Fibroblast of skin of back (primary cell): Measurements from ENCODE around the gene CPNE9.
A peak's percentile ranks its signal among the peaks of the same experiment; 100 is the strongest.
"Not testable (repeated sequence)": the region's sequence is repeated elsewhere in the genome, so short reads cannot be mapped to it uniquely, and the experiment has no call there.

ENCODE experiments used
- DNase-seq: peaks from one replicate; pipeline ENCODE4 v3.0.0-alpha.2; 2013

Gene CPNE9

GRCh38 chr3:9749645-9750555, 46.3 kb downstream of the CPNE9 start, which contains the start of gene OGG1:
OGG1 (plus strand) TSS chr3:9749952; CDS start chr3:9750287, 335 bp downstream.
- DNase-seq = peak; percentile 99

GRCh38 chr3:9750556-9751411, 47.2 kb downstream of the CPNE9 start:
- DNase-seq = no peak

DNA sequence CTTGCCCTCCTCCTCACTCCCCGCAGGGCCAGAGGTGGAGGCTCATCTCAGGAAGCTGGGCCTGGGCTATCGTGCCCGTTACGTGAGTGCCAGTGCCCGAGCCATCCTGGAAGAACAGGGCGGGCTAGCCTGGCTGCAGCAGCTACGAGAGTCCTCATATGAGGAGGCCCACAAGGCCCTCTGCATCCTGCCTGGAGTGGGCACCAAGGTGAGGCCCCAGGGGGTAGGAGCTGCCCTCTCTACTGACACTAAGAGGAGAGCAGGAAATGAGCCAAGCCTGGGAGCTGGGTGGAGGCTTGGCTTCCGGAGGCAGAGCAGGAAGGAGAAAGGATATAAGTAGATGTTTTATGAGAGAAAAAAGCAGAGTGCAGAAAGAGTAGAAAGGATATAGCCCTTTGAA, 51.0 kb downstream of the CPNE9 start:
- no peak for DNase-seq

DNA sequence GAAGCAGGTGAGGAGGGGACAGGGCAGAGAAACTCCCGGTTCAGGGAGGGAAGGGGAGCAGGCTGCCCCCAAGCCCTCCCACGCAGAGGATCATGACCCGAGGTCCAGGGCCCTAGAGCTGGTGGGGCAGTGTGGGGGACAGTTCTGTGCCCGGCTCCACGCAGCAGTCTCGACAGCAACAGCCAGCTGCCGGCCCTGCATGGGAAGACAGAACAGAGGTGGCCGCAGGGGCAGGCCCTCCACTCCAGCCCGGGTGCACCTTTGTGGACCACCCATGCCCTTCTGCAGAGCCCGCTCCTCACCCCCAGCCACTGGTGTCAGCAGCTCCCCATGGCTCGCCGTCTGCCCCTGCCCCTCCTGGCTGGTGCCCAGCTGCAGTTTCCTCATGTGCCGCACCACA, 53.8 kb downstream of the CPNE9 start:
- DNase-seq = no peak

- no peak for DNase-seq
Observed at GRCh38 chr3:9760779-9761505, 57.3 kb downstream of the CPNE9 start.

- DNase-seq = no peak
Observed at GRCh38 chr3:9761919-9762318, 58.3 kb downstream of the CPNE9 start.

GRCh38 chr3:9762871-9763270, 59.2 kb downstream of the CPNE9 start:
- no peak for DNase-seq

- no peak for DNase-seq
Observed at GRCh38 chr3:9765865-9766264, 62.2 kb downstream of the CPNE9 start.

GRCh38 chr3:9767418-9767817, 63.8 kb downstream of the CPNE9 start:
- no peak for DNase-seq

DNA sequence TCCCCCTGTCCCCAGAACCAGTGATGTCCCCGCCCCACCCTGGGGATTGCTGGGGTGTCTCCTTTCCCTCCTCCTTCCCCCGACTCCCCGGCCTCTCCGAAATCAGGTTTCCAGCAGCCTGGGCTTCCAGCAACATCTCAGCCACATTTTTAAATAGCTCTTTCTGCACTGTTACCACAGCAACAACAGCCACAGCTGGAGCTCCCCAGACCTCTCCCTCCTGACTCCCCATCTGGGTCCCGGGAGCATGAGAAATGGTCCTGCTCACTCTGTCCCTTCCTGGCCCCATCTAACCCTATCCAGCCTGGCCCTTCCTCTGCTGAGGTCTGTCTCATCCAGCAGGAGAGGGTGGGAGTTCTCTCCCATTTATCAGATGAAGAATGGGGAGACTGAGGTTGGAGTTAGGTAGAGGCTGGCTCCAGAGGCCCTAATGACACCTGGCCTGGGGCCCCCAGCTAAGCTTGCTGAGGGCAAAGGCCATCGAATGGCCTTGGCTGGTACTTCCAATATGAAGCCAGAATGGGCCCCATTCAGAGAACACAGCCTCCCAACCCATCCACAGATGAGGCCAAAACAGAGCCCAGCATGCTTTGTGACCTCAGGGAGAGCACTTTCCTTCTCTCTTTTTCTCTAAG, 64.6 kb downstream of the CPNE9 start:
- no peak for DNase-seq

GRCh38 chr3:9769012-9769411, 65.4 kb downstream of the CPNE9 start:
- DNase-seq = no peak

DNA sequence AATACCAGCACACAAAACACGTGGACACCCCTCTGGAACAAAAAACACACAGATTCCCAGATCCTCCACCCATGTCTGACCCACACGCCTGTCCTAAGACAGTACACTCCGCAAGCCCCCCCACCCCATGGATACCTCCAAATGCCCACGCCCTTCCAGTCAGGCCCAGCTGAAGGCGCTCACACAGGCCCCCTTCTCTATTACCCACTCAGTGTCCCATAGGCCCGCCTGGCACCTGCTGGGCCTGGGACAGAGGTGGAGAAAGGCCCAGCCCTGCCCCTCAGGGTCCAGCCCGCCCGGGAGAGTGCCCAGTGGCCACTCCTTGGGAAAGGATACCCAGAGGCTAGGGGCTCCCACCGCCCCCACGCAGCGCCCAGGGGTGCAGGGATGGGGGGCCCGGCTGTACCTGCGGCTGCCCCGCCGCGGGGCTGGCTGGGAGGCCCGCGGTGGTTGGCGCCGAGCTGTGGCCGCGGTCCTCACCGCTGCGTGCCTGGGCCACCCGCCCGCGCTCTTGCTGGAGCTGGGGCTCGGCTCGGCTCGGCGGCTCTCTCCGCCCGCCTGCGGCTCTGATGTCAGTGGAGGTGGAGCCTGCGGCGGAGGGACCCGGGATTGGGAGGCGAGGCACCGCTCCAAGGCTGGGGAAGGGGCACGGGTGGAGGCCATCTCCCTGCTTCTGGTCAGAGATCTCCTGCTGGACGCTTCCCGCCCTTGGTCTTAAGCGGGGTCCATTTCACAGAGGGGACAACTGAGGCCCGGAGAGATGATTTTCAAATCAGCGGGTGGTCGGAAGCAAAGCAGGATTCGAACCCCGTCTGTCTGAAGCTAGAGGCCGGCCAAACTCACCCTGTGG, 66.0 kb downstream of the CPNE9 start, which contains the start of gene CAMK1:
CAMK1 (minus strand) TSS at position 522 of the 850 bp plus-strand sequence. CDS start 2,198 bp downstream, outside the sequence.
- DNase-seq = peak; percentile 76

DNA sequence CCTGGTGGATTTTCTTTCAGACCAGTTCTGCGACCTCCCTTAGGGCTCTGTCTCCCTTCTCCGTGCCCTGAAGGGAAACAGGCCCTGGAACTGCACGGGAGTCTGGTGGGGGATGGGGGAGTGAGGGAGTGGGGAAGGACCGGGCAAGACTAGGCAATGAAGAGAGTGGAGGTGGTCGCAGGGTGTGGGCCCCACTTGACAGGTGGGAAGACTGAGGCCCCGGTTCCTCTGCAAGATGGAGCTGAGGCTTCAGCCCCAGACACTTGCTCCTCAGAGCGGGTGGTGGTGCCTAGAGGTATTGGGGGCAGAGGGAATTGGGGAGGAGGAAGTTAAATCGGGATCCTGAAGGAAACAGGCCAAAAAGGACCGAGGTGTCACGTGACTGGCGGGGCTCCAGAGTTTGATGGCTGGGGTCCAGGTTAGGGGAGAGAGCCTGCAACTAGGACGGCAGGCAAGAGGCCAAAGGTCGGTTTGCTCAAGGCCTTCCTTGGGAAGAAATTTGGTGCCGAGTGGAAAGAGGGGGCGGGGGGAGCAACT, 66.7 kb downstream of the CPNE9 start:
- DNase-seq = no peak

GRCh38 chr3:9771007-9771406, 67.4 kb downstream of the CPNE9 start:
- DNase-seq = not testable (repeated sequence)

DNA sequence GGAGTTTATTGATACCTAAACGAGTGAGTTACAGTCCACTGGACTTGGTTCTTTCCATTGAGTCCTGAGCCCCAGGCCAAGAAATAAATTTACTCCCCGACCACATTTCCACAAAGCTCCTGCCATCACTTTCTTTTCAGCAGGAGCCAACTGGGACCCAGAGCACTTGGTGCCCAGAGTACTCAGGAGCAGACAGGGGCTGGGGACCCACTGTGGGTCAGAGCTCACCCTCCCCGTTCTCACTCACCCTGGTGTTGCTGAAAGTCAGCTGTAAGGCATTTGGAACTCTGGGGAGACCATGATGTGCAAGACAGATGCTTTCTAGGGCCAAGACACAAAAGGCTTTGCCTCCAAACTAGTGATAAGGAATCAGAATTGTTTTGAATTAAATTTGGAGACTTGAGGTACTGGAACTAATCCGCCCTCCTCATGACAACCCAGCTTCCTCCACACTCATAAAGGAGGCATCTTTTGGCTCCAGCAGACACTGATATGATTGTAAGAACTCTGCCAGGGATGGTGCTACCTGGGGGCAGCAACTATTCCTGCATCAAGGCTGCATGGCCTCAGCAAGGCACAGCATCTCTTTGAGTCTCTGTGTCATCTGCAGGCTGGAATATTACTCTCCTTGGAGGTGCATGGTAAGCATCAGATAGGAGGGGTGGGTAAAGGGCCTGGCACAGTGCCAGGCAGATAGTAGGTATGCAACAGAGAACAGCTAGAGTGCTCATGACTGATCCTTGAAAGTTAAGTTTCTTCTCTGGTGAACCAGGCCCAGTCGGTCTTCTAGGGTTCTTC, 73.5 kb downstream of the CPNE9 start:
- no peak for DNase-seq

- no peak for DNase-seq
Observed at GRCh38 chr3:9777694-9778021, 74.0 kb downstream of the CPNE9 start.

DNA sequence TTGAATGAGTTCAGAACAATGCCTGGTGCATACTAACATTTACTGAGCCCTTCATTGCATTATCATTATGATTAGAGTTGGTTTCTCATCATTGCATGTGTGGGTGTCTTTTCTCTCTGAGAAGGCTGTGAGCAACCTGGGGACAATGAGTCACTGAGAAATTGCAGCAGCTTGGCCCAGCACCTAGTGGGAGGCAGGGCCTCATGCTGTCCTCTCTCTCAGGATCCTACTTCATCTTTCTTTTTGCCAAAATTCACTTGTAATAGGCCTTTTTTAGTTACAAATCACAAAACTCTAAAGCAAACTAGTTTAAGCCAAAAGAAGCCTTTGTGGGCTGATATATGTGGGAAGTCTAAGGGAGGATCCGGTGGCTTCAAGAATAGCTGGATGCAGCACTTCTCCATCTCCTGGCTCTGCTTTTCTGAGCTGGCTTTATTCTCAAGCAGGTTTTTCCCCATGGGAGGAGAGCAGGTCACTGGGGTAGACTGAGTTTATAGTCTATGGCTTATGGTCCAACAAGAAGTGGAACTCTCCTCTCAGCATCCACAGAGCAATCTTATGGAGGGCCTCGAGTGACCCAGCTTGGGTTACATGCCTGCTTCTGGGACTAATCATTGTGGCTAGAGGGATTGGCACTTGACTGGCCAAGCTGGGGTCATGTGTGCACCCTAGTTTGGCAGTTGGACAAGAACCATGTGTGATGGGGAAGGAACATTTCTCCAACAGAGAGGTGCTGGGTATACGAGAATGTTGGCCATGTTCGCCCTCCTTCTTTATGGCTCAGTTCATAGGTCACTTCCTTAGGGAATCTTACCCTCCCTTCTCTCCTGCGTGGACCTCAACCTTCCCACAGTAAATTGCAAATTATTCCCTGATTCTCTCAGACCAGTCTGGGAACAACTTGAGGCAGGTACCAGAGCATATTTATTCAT, 74.8 kb downstream of the CPNE9 start:
- DNase-seq = no peak

DNA sequence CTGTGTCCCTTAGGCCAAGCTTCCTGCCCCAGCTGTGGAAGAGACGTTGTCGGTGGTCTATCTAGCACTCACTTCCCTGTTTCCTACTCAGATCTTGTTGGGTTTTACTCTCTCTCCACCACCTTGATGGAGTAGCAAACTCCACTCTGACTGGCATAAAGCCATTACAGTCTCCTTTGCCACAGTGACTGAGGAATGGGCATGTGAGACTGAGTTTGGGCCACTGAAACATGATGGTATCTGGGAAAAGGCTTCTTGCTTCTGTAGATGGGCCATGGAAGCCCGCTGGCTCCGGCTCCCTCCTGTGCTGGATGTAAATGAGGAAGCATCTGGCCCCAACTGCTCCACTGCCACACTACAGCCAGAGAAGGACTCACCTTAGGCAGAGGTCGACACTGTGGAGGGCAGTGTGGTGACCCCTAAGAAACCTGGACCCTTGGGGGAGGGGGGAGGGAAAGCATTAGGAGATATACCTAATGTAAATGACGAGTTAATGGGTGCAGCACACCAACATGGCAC, 75.5 kb downstream of the CPNE9 start:
- no peak for DNase-seq
